Measurements from ENCODE around the gene ZNF3.

ZNF3 gene

DNA sequence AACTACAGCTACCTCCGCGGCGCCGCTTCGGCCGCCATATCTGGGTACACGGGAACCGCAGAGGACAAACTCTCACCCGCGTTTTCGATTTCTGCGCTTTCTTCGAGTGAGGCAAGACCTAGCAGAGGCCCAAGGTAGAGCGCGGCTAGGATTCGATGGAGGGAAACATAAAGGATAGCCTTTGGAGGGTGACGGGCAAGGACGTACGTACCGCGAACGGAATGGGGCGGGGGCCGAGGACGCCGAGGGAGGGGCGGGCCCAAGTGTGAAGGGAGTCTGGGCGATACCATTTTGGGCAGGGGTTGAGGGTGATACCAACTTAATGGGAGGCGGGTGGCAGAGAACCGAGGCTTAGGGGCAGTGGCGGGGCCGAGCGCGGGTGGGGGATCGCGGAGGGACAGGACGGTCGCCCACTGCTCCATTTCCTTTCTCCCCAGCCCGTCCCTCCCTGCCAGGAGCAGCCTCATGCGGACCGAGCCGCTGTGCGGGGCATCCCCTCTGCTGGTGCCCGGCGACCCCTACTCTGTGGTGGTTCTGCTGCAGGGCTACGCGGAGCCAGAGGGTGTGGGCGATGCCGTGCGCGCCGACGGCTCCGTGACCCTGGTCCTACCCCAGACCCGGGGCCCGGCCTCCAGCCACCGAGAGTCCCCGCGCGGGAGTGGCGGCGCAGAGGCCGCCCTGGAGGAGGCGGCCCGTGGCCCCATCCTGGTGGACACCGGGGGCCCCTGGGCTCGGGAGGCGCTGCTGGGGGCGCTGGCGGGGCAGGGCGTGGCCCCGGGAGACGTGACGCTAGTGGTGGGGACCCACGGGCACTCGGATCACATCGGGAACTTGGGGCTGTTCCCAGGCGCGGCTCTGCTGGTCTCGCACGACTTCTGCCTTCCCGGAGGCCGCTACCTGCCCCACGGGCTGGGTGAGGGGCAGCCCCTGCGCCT is 45.7 kb upstream of the ZNF3 start, which contains the start of gene MBLAC1 (continued):
- TF ChIP-seq ZBTB11 (tag by site-specific recombination; conservative IDR thresholded peaks at IDR 0.05; ENCODE audit: low read depth) (peak; percentile 74), ZNF792 (tag by site-specific recombination; IDR thresholded peaks at IDR 0.05) (no peak), WT1 (tag by site-specific recombination; IDR thresholded peaks at IDR 0.05) (peak; percentile 63), ZNF221 (tag by site-specific recombination; IDR thresholded peaks at IDR 0.05; ENCODE audit: borderline replicate concordance) (no peak), HOXC10 (CRISPR knock-in tag; IDR thresholded peaks at IDR 0.05) (no peak), ZNF658 (tag by site-specific recombination; IDR thresholded peaks at IDR 0.05) (no peak), KLF1 (tag by site-specific recombination; IDR thresholded peaks at IDR 0.05) (peak; percentile 44; the same call in 1 of the 2 replicates), ZNF623 (tag by site-specific recombination; IDR thresholded peaks at IDR 0.05) (0 out of 2 replicates have a peak, but pooled peaks have one; percentile 5), ZNF394 (tag by site-specific recombination; IDR thresholded peaks at IDR 0.05; ENCODE audit: borderline replicate concordance) (0 out of 2 replicates have a peak, but pooled peaks have one; percentile 60), KLF16 (tag by site-specific recombination; IDR thresholded peaks at IDR 0.05) (peak; percentile 82), KLF7 (tag by site-specific recombination; IDR thresholded peaks at IDR 0.05; ENCODE audit: borderline replicate concordance) (peak; percentile 90; the same call in 1 of the 2 replicates), ZNF48 (tag by site-specific recombination; IDR thresholded peaks at IDR 0.05) (no peak), ZEB2 (tag by site-specific recombination; IDR thresholded peaks at IDR 0.05) (peak; percentile 93; the same call in 1 of the 2 replicates), KLF9 (tag by site-specific recombination; IDR thresholded peaks at IDR 0.05; ENCODE audit: low read depth) (peak; percentile 85), ZNF366 (tag by site-specific recombination; conservative IDR thresholded peaks at IDR 0.05) (peak; percentile 73; the same call in 1 of the 2 replicates), ZNF76 (tag by site-specific recombination; IDR thresholded peaks at IDR 0.05; ENCODE audit: borderline replicate concordance, low read depth) (peak; percentile 23; the same call in 1 of the 2 replicates), ZNF791 (tag by site-specific recombination; IDR thresholded peaks at IDR 0.05) (no peak), ZSCAN18 (tag by site-specific recombination; IDR thresholded peaks at IDR 0.05) (no peak), ZSCAN16 (tag by site-specific recombination; IDR thresholded peaks at IDR 0.05) (peak; percentile 24; the same call in 1 of the 2 replicates), ZBTB20 (tag by site-specific recombination; IDR thresholded peaks at IDR 0.05) (peak; percentile 97), ZNF692 (tag by site-specific recombination; IDR thresholded peaks at IDR 0.05) (peak; percentile 72), ZBTB48 (tag by site-specific recombination; IDR thresholded peaks at IDR 0.05) (peak; percentile 99), ZNF138 (tag by site-specific recombination; IDR thresholded peaks at IDR 0.05; ENCODE audit: borderline replicate concordance) (no peak), ZNF561 (tag by site-specific recombination; IDR thresholded peaks at IDR 0.05; ENCODE audit: borderline replicate concordance) (peak; percentile 59), ZNF473 (tag by site-specific recombination; IDR thresholded peaks at IDR 0.05) (no peak), ZNF426 (tag by site-specific recombination; IDR thresholded peaks at IDR 0.05) (no peak), SP7 (tag by site-specific recombination; IDR thresholded peaks at IDR 0.05) (peak; percentile 68), GLIS2 (tag by site-specific recombination; IDR thresholded peaks at IDR 0.05) (peak; percentile 85), ZNF324 (tag by site-specific recombination; IDR thresholded peaks at IDR 0.05) (peak; percentile 81; the same call in 1 of the 2 replicates), ZFHX2 (tag by site-specific recombination; conservative IDR thresholded peaks at IDR 0.05) (peak; percentile 86), ZNF629 (tag by site-specific recombination; IDR thresholded peaks at IDR 0.05) (peak; percentile 63)
- TF ChIP-seq, protein P1, sequence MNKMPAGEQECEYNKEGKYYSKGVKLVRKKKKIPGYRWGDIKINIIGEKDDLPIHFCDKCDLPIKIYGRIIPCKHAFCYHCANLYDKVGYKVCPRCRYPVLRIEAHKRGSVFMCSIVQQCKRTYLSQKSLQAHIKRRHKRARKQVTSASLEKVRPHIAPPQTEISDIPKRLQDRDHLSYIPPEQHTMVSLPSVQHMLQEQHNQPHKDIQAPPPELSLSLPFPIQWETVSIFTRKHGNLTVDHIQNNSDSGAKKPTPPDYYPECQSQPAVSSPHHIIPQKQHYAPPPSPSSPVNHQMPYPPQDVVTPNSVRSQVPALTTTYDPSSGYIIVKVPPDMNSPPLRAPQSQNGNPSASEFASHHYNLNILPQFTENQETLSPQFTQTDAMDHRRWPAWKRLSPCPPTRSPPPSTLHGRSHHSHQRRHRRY (tag by site-specific recombination; IDR thresholded peaks at IDR 0.05): no peak

Data from HEK293 (cell line).